ENCODE results near the gene NOL6.

DNA sequence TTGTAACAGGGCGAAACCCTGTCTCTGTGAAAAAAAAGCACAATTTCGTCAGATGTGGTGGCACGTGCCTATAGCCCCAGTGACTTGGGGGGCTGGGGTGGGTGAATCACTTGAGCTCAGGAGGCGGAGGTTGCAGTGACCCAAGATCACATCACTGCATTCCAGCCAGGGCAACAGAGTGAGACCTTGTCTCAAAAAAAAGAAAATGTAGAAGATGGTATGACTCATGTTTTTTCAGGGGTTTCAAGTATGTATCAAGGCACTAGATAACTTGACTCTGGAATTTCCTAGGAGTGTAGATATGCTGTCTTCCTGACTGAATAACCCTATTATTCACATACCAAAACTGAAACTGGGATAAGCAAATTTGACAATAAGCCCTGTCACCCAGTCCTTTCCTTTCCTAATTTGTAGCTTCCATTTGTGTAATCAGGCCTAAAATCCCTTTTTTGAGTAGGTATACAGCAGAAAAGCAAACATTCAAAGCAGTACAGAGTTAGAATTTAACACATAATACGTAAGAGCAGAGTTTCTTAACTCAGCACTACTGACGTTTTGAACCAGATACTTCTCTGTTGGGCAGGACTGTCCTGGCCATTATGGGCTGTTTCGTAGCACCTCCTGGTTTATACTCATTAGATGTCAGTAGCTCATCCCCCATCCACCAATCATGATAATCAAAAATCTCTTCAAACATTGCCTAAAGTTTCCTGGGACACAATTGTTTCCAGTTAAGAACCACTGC, 33.1 kb upstream of the NOL6 start:
- TF ChIP-seq SIN3A (IDR thresholded peaks at IDR 0.05; ENCODE audit: low read depth) (no peak), POLR2AphosphoS5 (IDR thresholded peaks at IDR 0.05; ENCODE audit: low read depth, low read length) (no peak), EGR1 (IDR thresholded peaks at IDR 0.05; ENCODE audit: low read depth) (no peak), EZH2 (IDR thresholded peaks at IDR 0.05) (no peak)
- TF ChIP-seq, protein P1, sequence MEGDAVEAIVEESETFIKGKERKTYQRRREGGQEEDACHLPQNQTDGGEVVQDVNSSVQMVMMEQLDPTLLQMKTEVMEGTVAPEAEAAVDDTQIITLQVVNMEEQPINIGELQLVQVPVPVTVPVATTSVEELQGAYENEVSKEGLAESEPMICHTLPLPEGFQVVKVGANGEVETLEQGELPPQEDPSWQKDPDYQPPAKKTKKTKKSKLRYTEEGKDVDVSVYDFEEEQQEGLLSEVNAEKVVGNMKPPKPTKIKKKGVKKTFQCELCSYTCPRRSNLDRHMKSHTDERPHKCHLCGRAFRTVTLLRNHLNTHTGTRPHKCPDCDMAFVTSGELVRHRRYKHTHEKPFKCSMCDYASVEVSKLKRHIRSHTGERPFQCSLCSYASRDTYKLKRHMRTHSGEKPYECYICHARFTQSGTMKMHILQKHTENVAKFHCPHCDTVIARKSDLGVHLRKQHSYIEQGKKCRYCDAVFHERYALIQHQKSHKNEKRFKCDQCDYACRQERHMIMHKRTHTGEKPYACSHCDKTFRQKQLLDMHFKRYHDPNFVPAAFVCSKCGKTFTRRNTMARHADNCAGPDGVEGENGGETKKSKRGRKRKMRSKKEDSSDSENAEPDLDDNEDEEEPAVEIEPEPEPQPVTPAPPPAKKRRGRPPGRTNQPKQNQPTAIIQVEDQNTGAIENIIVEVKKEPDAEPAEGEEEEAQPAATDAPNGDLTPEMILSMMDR (IDR thresholded peaks at IDR 0.05 in 2 of 3, conservative IDR thresholded peaks at IDR 0.05 in 1 of 3; ENCODE audit: borderline replicate concordance in 1 of 3, insufficient read depth in 1 of 3, low read depth in 2 of 3, low read length in 2 of 3) = no peak

Data from HCT116 (cell line).